Calu3 (cell line): ENCODE measurements around the gene ARMH1. TPM values are rescaled to one million over a fixed set of nuclear protein-coding genes. Genes with fewer than 3 reads are reported as not detected.
"Not testable (repeated sequence)": the region's sequence is repeated elsewhere in the genome, so short reads cannot be mapped to it uniquely, and the experiment has no call there.

Experiments
- BruUV-seq: library from RNA; stranded (reverse); fragments of 400-500 nt; replicated peaks from 2 replicates; lab custom pipeline; 2021; lab: Mats Ljungman, UMichigan
- CTCF ChIA-PET: fragments of 300-600 bp; sonication (Branson Sonifier 250); formaldehyde crosslinking; loops from one replicate; lab custom pipeline; 2022; ENCODE audit warnings: antibody characterized with exemption; lab: Charles Lee
- DNase-seq: peaks from one replicate; pipeline ENCODE4 v3.0.0; 2022
- H3K27ac Mint-ChIP-seq: one replicate; pipeline ENCODE4 v1.8.0; 2022; ENCODE audit warnings: mixed read lengths; ENCODE audit not compliant: unreplicated experiment
- H3K27me3 Mint-ChIP-seq: one replicate; pipeline ENCODE4 v1.8.0; 2022; ENCODE audit warnings: mixed read lengths; ENCODE audit not compliant: unreplicated experiment
- H3K36me3 Mint-ChIP-seq: one replicate; pipeline ENCODE4 v1.8.0; 2022; ENCODE audit warnings: mild to moderate bottlenecking, moderate library complexity, mixed read lengths; ENCODE audit not compliant: insufficient read depth, unreplicated experiment
- H3K4me1 Mint-ChIP-seq: one replicate; pipeline ENCODE4 v1.8.0; 2022; ENCODE audit warnings: mild to moderate bottlenecking, low read depth, mixed read lengths; ENCODE audit not compliant: unreplicated experiment
- H3K4me3 Mint-ChIP-seq: one replicate; pipeline ENCODE4 v1.8.0; 2022; ENCODE audit warnings: mild to moderate bottlenecking, low read depth, moderate library complexity, mixed read lengths; ENCODE audit not compliant: unreplicated experiment
- H3K9me3 Mint-ChIP-seq: one replicate; pipeline ENCODE4 v1.8.0; 2022; ENCODE audit warnings: low read depth, mixed read lengths; ENCODE audit not compliant: unreplicated experiment
- intact Hi-C: fragments of 100-400 bp; cut with micrococcal nuclease; formaldehyde crosslinking; loops from one replicate; pipeline ENCODE4 v1.10.0; 2022; ENCODE audit not compliant: unreplicated experiment
- total RNA-seq: library from RNA; stranded (reverse); gene quantifications from 2 replicates; pipeline ENCODE4 v1.2.3, GENCODE V29; 2022
- TF ChIP-seq, protein P1 (sequence below): fragments of 200-600 bp; IDR thresholded peaks from one replicate; pipeline ENCODE4 v1.8.0; 2022; ENCODE audit warnings: antibody characterized with exemption; ENCODE audit not compliant: unreplicated experiment

ARMH1 gene
- total RNA-seq, 1 experiment from 2014 or later: 5.8 TPM

DNA sequence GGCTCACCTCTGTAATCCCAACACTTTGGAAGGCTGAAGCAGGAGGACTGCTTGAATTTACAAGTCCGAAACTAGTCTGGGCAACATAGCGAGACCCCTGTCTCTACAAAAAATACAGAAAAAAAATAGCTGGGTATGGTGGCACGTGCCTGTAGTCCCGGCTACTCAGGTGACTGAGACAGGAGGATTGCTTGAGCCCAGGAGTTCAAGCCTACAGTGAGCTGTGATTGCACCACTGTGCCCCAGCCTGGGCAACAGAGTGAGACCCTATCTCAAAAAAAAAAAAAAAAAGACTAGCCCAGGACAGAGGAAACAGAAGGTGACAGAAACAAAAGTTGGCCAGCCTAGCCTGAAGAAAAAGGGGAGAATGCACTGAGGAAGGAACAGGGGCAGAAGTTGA is 21.2 kb downstream of the ARMH1 start:
- H3K36me3 Mint-ChIP-seq: no peaks in the 10 kb centered on the region

GRCh38 chr1:44696101-44696500 is 21.6 kb downstream of the ARMH1 start:
- TF ChIP-seq, protein P1, sequence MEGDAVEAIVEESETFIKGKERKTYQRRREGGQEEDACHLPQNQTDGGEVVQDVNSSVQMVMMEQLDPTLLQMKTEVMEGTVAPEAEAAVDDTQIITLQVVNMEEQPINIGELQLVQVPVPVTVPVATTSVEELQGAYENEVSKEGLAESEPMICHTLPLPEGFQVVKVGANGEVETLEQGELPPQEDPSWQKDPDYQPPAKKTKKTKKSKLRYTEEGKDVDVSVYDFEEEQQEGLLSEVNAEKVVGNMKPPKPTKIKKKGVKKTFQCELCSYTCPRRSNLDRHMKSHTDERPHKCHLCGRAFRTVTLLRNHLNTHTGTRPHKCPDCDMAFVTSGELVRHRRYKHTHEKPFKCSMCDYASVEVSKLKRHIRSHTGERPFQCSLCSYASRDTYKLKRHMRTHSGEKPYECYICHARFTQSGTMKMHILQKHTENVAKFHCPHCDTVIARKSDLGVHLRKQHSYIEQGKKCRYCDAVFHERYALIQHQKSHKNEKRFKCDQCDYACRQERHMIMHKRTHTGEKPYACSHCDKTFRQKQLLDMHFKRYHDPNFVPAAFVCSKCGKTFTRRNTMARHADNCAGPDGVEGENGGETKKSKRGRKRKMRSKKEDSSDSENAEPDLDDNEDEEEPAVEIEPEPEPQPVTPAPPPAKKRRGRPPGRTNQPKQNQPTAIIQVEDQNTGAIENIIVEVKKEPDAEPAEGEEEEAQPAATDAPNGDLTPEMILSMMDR: no peak
- Mint-ChIP-seq H3K27ac (no peak overlapping the region), H3K9me3 (no peaks in the 10 kb centered on the region), H3K4me1 (peaks cover 7% of the 10 kb centered on the region), H3K4me3 (no peak overlapping the region), H3K27me3 (no peaks in the 10 kb centered on the region), H3K36me3 (no peaks in the 10 kb centered on the region)
- CTCF ChIA-PET: no interaction called here
- no TSS peak for BruUV-seq
- intact Hi-C loops: no loop called here
- no peak for DNase-seq

More for the DNA sequence above, 21.2 kb downstream of the ARMH1 start:
- BruUV-seq: no TSS peak
- Mint-ChIP-seq H3K4me3 (no peak overlapping the region), H3K9me3 (no peaks in the 10 kb centered on the region), H3K4me1 (peaks cover 10% of the 10 kb centered on the region), H3K27me3 (no peaks in the 10 kb centered on the region), H3K27ac (no peak overlapping the region)
- TF ChIP-seq, protein P1: no peak
- intact Hi-C loops: no loop called here
- CTCF ChIA-PET: no interaction called here
- DNase-seq: no peak

DNA sequence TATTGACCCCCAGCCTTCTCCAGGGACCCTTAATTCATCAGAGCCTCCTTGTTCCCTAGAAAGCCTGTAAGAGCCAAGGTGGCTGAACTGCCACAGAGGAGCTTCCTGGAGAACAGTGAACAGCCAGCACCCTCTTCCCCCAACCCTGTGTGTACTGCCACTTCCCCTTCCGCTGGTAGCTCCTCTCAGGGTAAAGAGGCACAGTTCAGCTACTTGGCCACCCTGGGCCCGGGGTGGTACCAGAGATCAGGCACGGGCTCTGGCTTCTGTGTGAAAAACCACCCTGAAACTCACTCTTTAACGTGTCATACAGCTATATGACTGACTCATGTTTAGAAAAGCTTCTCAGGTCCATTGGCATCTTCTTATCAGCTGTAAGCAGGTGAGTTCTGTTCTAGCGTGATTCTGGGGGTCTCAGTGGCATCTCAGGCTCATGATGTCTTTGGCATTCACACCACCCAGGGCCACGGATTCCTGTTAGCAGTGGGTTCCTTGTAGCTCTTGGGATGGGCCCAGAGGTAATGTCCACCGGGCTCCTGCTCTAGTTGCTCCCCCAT is 22.4 kb downstream of the ARMH1 start:
- no TSS peak for BruUV-seq
- intact Hi-C loops: no loop called here
- Mint-ChIP-seq H3K4me3 (no peak overlapping the region), H3K27ac (no peak overlapping the region), H3K4me1 (no peaks in the 10 kb centered on the region), H3K27me3 (no peaks in the 10 kb centered on the region), H3K36me3 (no peaks in the 10 kb centered on the region), H3K9me3 (no peaks in the 10 kb centered on the region)
- CTCF ChIA-PET: interaction anchor here (1.8 kb wide), 1 partner anchor 44 kb away, joined by 5 read pairs; no protein-coding TSS in a partner anchor
- TF ChIP-seq, protein P1: no peak
- no peak for DNase-seq

- H3K27ac Mint-ChIP-seq: no peak overlapping the region
- no peaks in the 10 kb centered on the region for H3K9me3 Mint-ChIP-seq
- H3K4me1 Mint-ChIP-seq: peaks cover 7% of the 10 kb centered on the region
- TF ChIP-seq, protein P1: no peak
- BruUV-seq: no TSS peak
- intact Hi-C loops: no loop called here
- no peak overlapping the region for H3K4me3 Mint-ChIP-seq
- DNase-seq: no peak
- H3K36me3 Mint-ChIP-seq: no peaks in the 10 kb centered on the region
- no peaks in the 10 kb centered on the region for H3K27me3 Mint-ChIP-seq
- CTCF ChIA-PET: interaction anchor here (0.5 to 1.8 kb wide), 3 partner anchors 29 to 45 kb away, joined by 3 to 8 read pairs (median 5); no protein-coding TSS in a partner anchor
Observed at GRCh38 chr1:44698138-44698537, 23.6 kb downstream of the ARMH1 start.

GRCh38 chr1:44699375-44699774 is 24.9 kb downstream of the ARMH1 start:
- intact Hi-C loops, H3K9me3 Mint-ChIP-seq, H3K27ac Mint-ChIP-seq, H3K4me3 Mint-ChIP-seq, BruUV-seq, H3K4me1 Mint-ChIP-seq, H3K27me3 Mint-ChIP-seq, H3K36me3 Mint-ChIP-seq, DNase-seq: not testable (repeated sequence)
- CTCF ChIA-PET: interaction anchor here (0.7 kb wide), 1 partner anchor 14 kb away, joined by 7 read pairs; no protein-coding TSS in a partner anchor
